GM12878 (cell line): ENCODE results near the gene HES2.

Experiments
- BCL11A ChIP-seq: IDR thresholded peaks from 2 replicates; pipeline ENCODE4 v1.6.1; 2011; ENCODE audit warnings: low read depth, low read length
- RAD21 ChIP-seq: IDR thresholded peaks from 2 replicates; pipeline ENCODE4 v1.6.1; 2011; ENCODE audit warnings: mild to moderate bottlenecking, low read depth, low read length, moderate library complexity; ENCODE audit not compliant: insufficient read depth
- RFX5 ChIP-seq: IDR thresholded peaks from 2 replicates; pipeline ENCODE4 v1.6.1; 2011; ENCODE audit warnings: low read depth, low read length, improper control_type of control experiment
- SMARCA5 ChIP-seq: fragments of 450-650 bp; IDR thresholded peaks from 2 replicates; pipeline ENCODE4 v1.6.1; 2017; ENCODE audit warnings: mild to moderate bottlenecking
- TARDBP ChIP-seq: IDR thresholded peaks from 2 replicates; pipeline ENCODE4 v1.6.1; 2016; ENCODE audit warnings: borderline replicate concordance
- TF ChIP-seq, protein P1 (sequence below), 3 experiments: IDR thresholded peaks in 2 of 3; conservative IDR thresholded peaks in 1 of 3; 2 replicates each; pipeline ENCODE4 v1.5.1; 2011; ENCODE audit warnings: low read depth in 3 of 3, low read length in 3 of 3, mild to moderate bottlenecking in 3 of 3, control low read depth in 2 of 3, moderate library complexity in 2 of 3, inconsistent platforms in 1 of 3, mixed read lengths in 1 of 3; ENCODE audit not compliant: control insufficient read depth in 2 of 3, insufficient read depth in 1 of 3; ENCODE audit errors: extremely low read depth in 1 of 3
- TF ChIP-seq, protein P2 (sequence below): IDR thresholded peaks from 2 replicates; pipeline ENCODE4 v1.6.1; 2011; ENCODE audit warnings: low read depth, mild to moderate bottlenecking, low read length, moderate library complexity, borderline replicate concordance; ENCODE audit errors: extremely low read depth

DNA sequence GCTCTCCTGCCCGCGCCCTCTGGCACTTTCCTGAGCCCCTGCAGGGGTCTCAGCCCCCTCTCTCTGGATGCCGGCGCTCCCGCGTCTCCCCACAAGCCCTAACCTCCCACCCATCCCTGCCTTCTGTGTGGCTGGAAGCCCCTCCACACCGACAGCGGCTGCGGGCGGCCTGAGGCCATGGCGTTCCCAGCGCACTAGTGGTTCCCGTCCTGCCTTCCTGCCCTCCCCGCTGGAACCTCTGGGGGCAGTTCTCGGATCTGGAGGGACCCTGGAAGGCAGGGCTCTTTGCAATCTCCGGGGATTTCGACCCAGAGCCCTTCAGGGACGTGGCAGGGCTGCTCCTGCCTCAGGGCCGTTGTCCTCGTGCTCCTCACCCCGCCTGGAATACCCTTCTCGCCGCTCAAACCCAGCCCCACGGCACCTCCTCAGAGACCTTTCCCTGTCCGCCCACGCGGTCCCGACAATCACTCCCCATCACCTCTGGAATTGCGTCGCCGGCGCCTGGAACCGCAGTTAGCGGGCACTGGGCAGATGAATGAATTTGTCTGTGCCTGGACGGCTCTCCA is 4.4 kb upstream of the HES2 start:
- TF ChIP-seq TARDBP (no peak), BCL11A (no peak), SMARCA5 (no peak), RAD21 (no peak), RFX5 (no peak)
- TF ChIP-seq, protein P1, sequence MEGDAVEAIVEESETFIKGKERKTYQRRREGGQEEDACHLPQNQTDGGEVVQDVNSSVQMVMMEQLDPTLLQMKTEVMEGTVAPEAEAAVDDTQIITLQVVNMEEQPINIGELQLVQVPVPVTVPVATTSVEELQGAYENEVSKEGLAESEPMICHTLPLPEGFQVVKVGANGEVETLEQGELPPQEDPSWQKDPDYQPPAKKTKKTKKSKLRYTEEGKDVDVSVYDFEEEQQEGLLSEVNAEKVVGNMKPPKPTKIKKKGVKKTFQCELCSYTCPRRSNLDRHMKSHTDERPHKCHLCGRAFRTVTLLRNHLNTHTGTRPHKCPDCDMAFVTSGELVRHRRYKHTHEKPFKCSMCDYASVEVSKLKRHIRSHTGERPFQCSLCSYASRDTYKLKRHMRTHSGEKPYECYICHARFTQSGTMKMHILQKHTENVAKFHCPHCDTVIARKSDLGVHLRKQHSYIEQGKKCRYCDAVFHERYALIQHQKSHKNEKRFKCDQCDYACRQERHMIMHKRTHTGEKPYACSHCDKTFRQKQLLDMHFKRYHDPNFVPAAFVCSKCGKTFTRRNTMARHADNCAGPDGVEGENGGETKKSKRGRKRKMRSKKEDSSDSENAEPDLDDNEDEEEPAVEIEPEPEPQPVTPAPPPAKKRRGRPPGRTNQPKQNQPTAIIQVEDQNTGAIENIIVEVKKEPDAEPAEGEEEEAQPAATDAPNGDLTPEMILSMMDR (IDR thresholded peaks at IDR 0.05 in 2 of 3, conservative IDR thresholded peaks at IDR 0.05 in 1 of 3; ENCODE audit: control insufficient read depth in 2 of 3, extremely low read depth in 1 of 3, insufficient read depth in 1 of 3, low read depth in 3 of 3, low read length in 3 of 3) = no peak
- TF ChIP-seq, protein P2, sequence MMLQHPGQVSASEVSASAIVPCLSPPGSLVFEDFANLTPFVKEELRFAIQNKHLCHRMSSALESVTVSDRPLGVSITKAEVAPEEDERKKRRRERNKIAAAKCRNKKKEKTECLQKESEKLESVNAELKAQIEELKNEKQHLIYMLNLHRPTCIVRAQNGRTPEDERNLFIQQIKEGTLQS = no peak
